Motor neuron (in vitro differentiated cells): ENCODE data around the gene MTERF1. TPM values are rescaled to one million over a fixed set of nuclear protein-coding genes. Genes with fewer than 3 reads are reported as not detected.

Experiments
- ATAC-seq, 8 experiments: fragments of 200-7000 bp; cut with Tn5 transposase; replicated peaks in 6 of 8; 2 replicates each; pipeline ENCODE4 v1.8.0; 2021; ENCODE audit warnings: mild to moderate bottlenecking in 8 of 8, moderate library complexity in 8 of 8
- H3K27ac ChIP-seq, 2 donors: fragments of 250-450 bp; sonication (Bioruptor Pico); 2 replicates each; pipeline ENCODE4 v1.9.0; 2021; ENCODE audit warnings: antibody characterized with exemption in 2 of 2, mild to moderate bottlenecking in 2 of 2, moderate library complexity in 1 of 2
- H3K4me1 ChIP-seq, 2 donors: fragments of 250-450 bp; sonication (Bioruptor Pico); replicated peaks in 1 of 2; 2 replicates each; pipeline ENCODE4 v1.6.1; 2021; ENCODE audit warnings: antibody characterized with exemption in 2 of 2, mild to moderate bottlenecking in 2 of 2, moderate library complexity in 1 of 2
- H3K4me3 ChIP-seq, 5 donors: fragments of 250-450 bp; sonication (Bioruptor Pico); 2 replicates each; pipeline ENCODE4 v1.9.0; 2021; ENCODE audit warnings: antibody characterized with exemption in 5 of 5, mild to moderate bottlenecking in 5 of 5, moderate library complexity in 4 of 5
- WGBS, 10 experiments: fragments of 450-650 bp; shearing (Covaris generic); methylation state at CpG; one replicate each; pipeline ENCODE4 v1.0.0; 2022; 5-methylcytosine and 5-hydroxymethylcytosine counted together
- in situ Hi-C, 9 experiments: fragments of 400-800 bp; cut with MboI; loops; one replicate each; pipeline ENCODE4 v1.15.0; 2021; ENCODE audit warnings: low sequenced_read_pairs in 9 of 9, low pct_unique_long_range_greater_than_20kb in 2 of 9; ENCODE audit not compliant: unreplicated experiment in 9 of 9
- total RNA-seq, 8 experiments: library from RNA; unstranded; fragments of 300-600 nt; gene quantifications; 2 replicates each; pipeline versions ENCODE4 v1.2.3 to v1.2.4, GENCODE V29; 2022

Gene MTERF1
- total RNA-seq, 8 experiments from 2014 or later: 12.3 to 22.3 (median 15.8) TPM

GRCh38 chr7:91838439-91838838 is 42.1 kb downstream of the MTERF1 start:
- H3K27ac ChIP-seq: no peak overlapping the region
- no peak overlapping the region for H3K4me3 ChIP-seq
- H3K4me1 ChIP-seq: peaks cover 4 to 8% of the 10 kb centered on the region in 2 donors
- 75 to 100% (median 90%) methylated on average over 1 to 2 of the region's 2 CpGs for WGBS, 10 experiments
- in situ Hi-C loops: no loop called here
- no peak for ATAC-seq

GRCh38 chr7:91837397-91838070 is 43.0 kb downstream of the MTERF1 start:
- H3K27ac ChIP-seq: no peak overlapping the region
- peak in 2 of 8 experiments; percentile 31 to 57 for ATAC-seq
- in situ Hi-C loops: no loop called here
- no peak overlapping the region for H3K4me3 ChIP-seq
- 29 to 100% (median 87%) methylated on average over 1 to 3 of the region's 4 CpGs; no CpG with 5 or more reads in 2 of the 10 experiments for WGBS, 10 experiments
- peaks cover 4 to 8% of the 10 kb centered on the region in 2 donors for H3K4me1 ChIP-seq

GRCh38 chr7:91835826-91836368 is 44.6 kb downstream of the MTERF1 start:
- in situ Hi-C loops: no loop called here
- no peak overlapping the region for H3K4me3 ChIP-seq
- H3K27ac ChIP-seq: no peak overlapping the region
- 17 to 92% (median 46%) methylated on average over 1 to 2 of the region's 2 CpGs for WGBS, 10 experiments
- no peak for ATAC-seq
- peaks cover 4 to 8% of the 10 kb centered on the region in 2 donors for H3K4me1 ChIP-seq

- 21 to 100% (median 63%) methylated on average over 1 to 2 of the region's 2 CpGs; no CpG with 5 or more reads in 1 of the 10 experiments for WGBS, 10 experiments
- ATAC-seq: no peak
- Histone ChIP-seq H3K27ac (peak overlapping the region in 1 of 2 donors; percentile 48), H3K4me1 (peaks cover 4 to 8% of the 10 kb centered on the region in 2 donors), H3K4me3 (no peak overlapping the region)
- in situ Hi-C loops: no loop called here
Observed at GRCh38 chr7:91835091-91835825, 45.2 kb downstream of the MTERF1 start.

GRCh38 chr7:91832493-91833045 is 47.9 kb downstream of the MTERF1 start:
- WGBS, 10 experiments: 50 to 100% (median 90%) methylated on average over 1 to 5 of the region's 7 CpGs; no CpG with 5 or more reads in 6 of the 10 experiments
- ATAC-seq: no peak
- Histone ChIP-seq H3K4me3 (no peak overlapping the region), H3K4me1 (peaks cover 4 to 8% of the 10 kb centered on the region in 2 donors), H3K27ac (no peak overlapping the region)
- in situ Hi-C loops: no loop called here

- ATAC-seq: no peak
- in situ Hi-C loops: no loop called here
- Histone ChIP-seq H3K27ac (no peak overlapping the region), H3K4me1 (no peaks in the 10 kb centered on the region), H3K4me3 (no peak overlapping the region)
- WGBS, 10 experiments: 57 to 100% (median 95%) methylated on average over 1 to 2 of the region's 2 CpGs
Observed at GRCh38 chr7:91827169-91827568, 53.3 kb downstream of the MTERF1 start.

- WGBS, 10 experiments: 40 to 100% (median 60%) methylated on average over 1 of the region's 1 CpG; no CpG with 5 or more reads in 2 of the 10 experiments
- no peak overlapping the region for H3K4me3 ChIP-seq
- H3K27ac ChIP-seq: no peak overlapping the region
- H3K4me1 ChIP-seq: no peaks in the 10 kb centered on the region
- ATAC-seq: peak in 4 of 8 experiments; percentile 37 to 96 (median 69)
- in situ Hi-C loops: no loop called here
Observed at GRCh38 chr7:91826377-91826776, 54.1 kb downstream of the MTERF1 start.

GRCh38 chr7:91824201-91824600 is 56.3 kb downstream of the MTERF1 start:
- no peak for ATAC-seq
- Histone ChIP-seq H3K4me3 (no peak overlapping the region), H3K4me1 (no peaks in the 10 kb centered on the region), H3K27ac (no peak overlapping the region)
- in situ Hi-C loops: no loop called here

Other genes with a start within 250 kb of the MTERF1 start
- 100 to 1,000 TPM in 4 of 8 experiments, 10 to 100 TPM in 4; 41.6 to 139 (median 92.8) TPM for gene AKAP9, start 60.2 kb upstream of the MTERF1 start, total RNA-seq